Measurements from ENCODE around the gene CYSTM1.

- TF ChIP-seq CTCF (conservative IDR thresholded peaks at IDR 0.05; ENCODE audit: low read length) (no peak), EZH2phosphoT487 (IDR thresholded peaks at IDR 0.05; ENCODE audit: borderline replicate concordance, low read depth, low read length) (no peak)
These were observed 32.4 kb downstream of the CYSTM1 start for GRCh38 chr5:140207250-140207964.
